H1 (cell line): Measurements from ENCODE around the gene MEIS2. TPM values are rescaled to one million over a fixed set of nuclear protein-coding genes. Genes with fewer than 3 reads are reported as not detected.

Source experiments
- CTCF ChIA-PET: fragments of 300-600 bp; sonication (Branson Sonifier 250); formaldehyde crosslinking; loops from one replicate; lab custom pipeline; 2021; ENCODE audit not compliant: partially characterized antibody; lab: Charles Lee
- POLR2A ChIA-PET: fragments of 300-600 bp; sonication (Branson Sonifier 250); formaldehyde crosslinking; loops from one replicate; lab custom pipeline; 2021; ENCODE audit warnings: inconsistent platforms; ENCODE audit not compliant: partially characterized antibody; lab: Charles Lee
- DNase-seq, 2 experiments: peaks; one replicate each; pipeline versions ENCODE4 v3.0.0 to v3.0.0-alpha.2; 2010 to 2022; ENCODE audit warnings: low spot score in 2 of 2, low read depth in 1 of 2, mixed read lengths in 1 of 2
- FAIRE-seq: peaks from 2 replicates; lab custom pipeline; 2011; peaks lifted over from hg19 to GRCh38; lab: Jason Lieb, UNC
- H2AFZ ChIP-seq: 2 replicates; pipeline ENCODE4 v1.8.1; 2012; ENCODE audit warnings: low read length, inconsistent platforms
- H2AK5ac ChIP-seq: 2 replicates; pipeline ENCODE4 v1.6.1; 2013; ENCODE audit warnings: low read depth, low read length
- H2BK120ac ChIP-seq: replicated peaks from 2 replicates; pipeline ENCODE3; 2013; ENCODE audit warnings: low read depth, low read length, inconsistent platforms
- H2BK12ac ChIP-seq: 2 replicates; pipeline ENCODE4 v1.6.1; 2013; ENCODE audit warnings: low read depth, low read length
- H2BK15ac ChIP-seq: 2 replicates; pipeline ENCODE4 v1.6.1; 2013; ENCODE audit warnings: low read length
- H2BK20ac ChIP-seq: 2 replicates; pipeline ENCODE4 v1.6.1; 2013; ENCODE audit warnings: low read length
- H2BK5ac ChIP-seq: 2 replicates; pipeline ENCODE4 v1.6.1; 2013; ENCODE audit warnings: low read depth, low read length
- H3K14ac ChIP-seq: 2 replicates; pipeline ENCODE4 v1.6.1; 2013; ENCODE audit warnings: inconsistent platforms; ENCODE audit not compliant: insufficient read length
- H3K18ac ChIP-seq: 2 replicates; pipeline ENCODE4 v1.6.1; 2013; ENCODE audit warnings: low read length; ENCODE audit errors: extremely low read depth
- H3K23ac ChIP-seq: 2 replicates; pipeline ENCODE4 v1.6.1; 2013; ENCODE audit warnings: inconsistent platforms; ENCODE audit not compliant: insufficient read length
- H3K23me2 ChIP-seq: 2 replicates; pipeline ENCODE4 v1.6.1; 2013; ENCODE audit warnings: low read depth, low read length
- H3K27ac ChIP-seq: 2 replicates; pipeline ENCODE4 v1.6.1; 2011; ENCODE audit warnings: low read depth, low read length, inconsistent platforms
- H3K27me3 ChIP-seq, 4 experiments: replicated peaks in 1 of 4; 1 replicate in 1 of 4; 2 replicates in 3 of 4; pipeline versions ENCODE4 v1.6.1 to v1.8.1; 2011 to 2013; ENCODE audit warnings: low read length in 3 of 4, mild to moderate bottlenecking in 3 of 4, inconsistent platforms in 2 of 4, mixed read lengths in 2 of 4, moderate library complexity in 1 of 4; ENCODE audit not compliant: control insufficient read depth in 3 of 4, insufficient read depth in 3 of 4; ENCODE audit errors: extremely low read depth in 1 of 4
- H3K36me3 ChIP-seq, 4 experiments: 2 replicates each; pipeline versions ENCODE4 v1.6.1 to v1.8.1; 2011 to 2013; ENCODE audit warnings: mild to moderate bottlenecking in 4 of 4, low read length in 3 of 4, moderate library complexity in 2 of 4, control low read depth in 1 of 4, inconsistent platforms in 1 of 4; ENCODE audit not compliant: insufficient read depth in 4 of 4, control insufficient read depth in 2 of 4
- H3K4ac ChIP-seq: replicated peaks from 2 replicates; pipeline ENCODE3; 2013; ENCODE audit warnings: low read length, low read depth, mixed read lengths, inconsistent platforms; ENCODE audit not compliant: insufficient read length
- H3K4me1 ChIP-seq, 4 experiments: replicated peaks in 1 of 4; 1 replicate in 1 of 4; 2 replicates in 3 of 4; pipeline versions ENCODE4 v1.6.1 to v1.8.1; 2011 to 2013; ENCODE audit warnings: low read length in 3 of 4, inconsistent platforms in 2 of 4, mixed read lengths in 1 of 4; ENCODE audit not compliant: insufficient read depth in 4 of 4, control insufficient read depth in 3 of 4
- H3K4me2 ChIP-seq, 2 experiments: 2 replicates each; pipeline versions ENCODE4 v1.6.1 to v1.8.1; 2011 to 2013; ENCODE audit warnings: low read depth in 2 of 2, low read length in 2 of 2, control low read depth in 1 of 2, inconsistent platforms in 1 of 2, mild to moderate bottlenecking in 1 of 2; ENCODE audit not compliant: insufficient read depth in 1 of 2
- H3K4me3 ChIP-seq, 4 experiments: fragments of 200-600, 300-600 bp in 1 of 4; sonication (generic), shearing (Covaris generic), sonication (Bioruptor Twin) in 1 of 4; 2 replicates each; pipeline versions ENCODE4 v1.5.1 to v1.8.1; 2011 to 2016; ENCODE audit warnings: low read length in 4 of 4, low read depth in 3 of 4, control low read depth in 2 of 4, inconsistent platforms in 2 of 4, mild to moderate bottlenecking in 2 of 4, mixed read lengths in 1 of 4, moderate library complexity in 1 of 4; ENCODE audit not compliant: insufficient read depth in 2 of 4; ENCODE audit errors: extremely low read depth in 1 of 4
- H3K56ac ChIP-seq: replicated peaks from 2 replicates; pipeline ENCODE3; 2013; ENCODE audit warnings: low read depth, mild to moderate bottlenecking, mixed read lengths, low read length, inconsistent platforms; ENCODE audit not compliant: insufficient read length
- H3K79me1 ChIP-seq: 2 replicates; pipeline ENCODE4 v1.6.1; 2013; ENCODE audit warnings: low read depth, low read length, control low read depth
- H3K79me2 ChIP-seq, 2 experiments: 2 replicates each; pipeline versions ENCODE4 v1.6.1 to v1.8.1; 2012 to 2013; ENCODE audit warnings: low read length in 2 of 2, mild to moderate bottlenecking in 2 of 2, inconsistent platforms in 1 of 2; ENCODE audit not compliant: insufficient read depth in 2 of 2, control insufficient read depth in 1 of 2
- H3K9ac ChIP-seq, 4 experiments: replicated peaks in 1 of 4; 1 replicate in 1 of 4; 2 replicates in 3 of 4; pipeline versions ENCODE4 v1.6.1 to v1.8.1; 2011 to 2013; ENCODE audit warnings: low read depth in 3 of 4, low read length in 3 of 4, control low read depth in 2 of 4, mild to moderate bottlenecking in 2 of 4, moderate library complexity in 2 of 4, inconsistent platforms in 1 of 4; ENCODE audit errors: extremely low read depth in 1 of 4
- H3K9me3 ChIP-seq, 2 experiments: 2 replicates each; pipeline versions ENCODE4 v1.6.1 to v1.8.1; 2012 to 2013; ENCODE audit warnings: mild to moderate bottlenecking in 2 of 2, moderate library complexity in 2 of 2, control low read depth in 1 of 2, inconsistent platforms in 1 of 2, low read depth in 1 of 2, low read length in 1 of 2, mixed read lengths in 1 of 2; ENCODE audit not compliant: insufficient read depth in 2 of 2
- H4K20me1 ChIP-seq, 2 experiments: replicated peaks in 1 of 2; 2 replicates each; pipeline versions ENCODE3 to v1.8.1; 2011 to 2013; ENCODE audit warnings: inconsistent platforms in 2 of 2, low read length in 2 of 2, mild to moderate bottlenecking in 1 of 2; ENCODE audit not compliant: insufficient read depth in 2 of 2, control insufficient read depth in 1 of 2
- H4K5ac ChIP-seq: 2 replicates; pipeline ENCODE4 v1.6.1; 2013; ENCODE audit warnings: low read length, low read depth, mixed read lengths, inconsistent platforms; ENCODE audit not compliant: insufficient read length
- H4K8ac ChIP-seq: 2 replicates; pipeline ENCODE4 v1.8.0; 2013; ENCODE audit warnings: mild to moderate bottlenecking, moderate library complexity, low read length, inconsistent platforms; ENCODE audit not compliant: insufficient read depth; ENCODE audit errors: extremely low read depth
- H4K91ac ChIP-seq: replicated peaks from 2 replicates; pipeline ENCODE3; 2013; ENCODE audit warnings: low read length, mixed read lengths, inconsistent platforms; ENCODE audit not compliant: insufficient read length
- ATF2 ChIP-seq: IDR thresholded peaks from 2 replicates; pipeline ENCODE4 v1.6.1; 2012; ENCODE audit warnings: low read length, inconsistent platforms
- BCL11A ChIP-seq, 2 experiments: IDR thresholded peaks; one replicate each; pipeline ENCODE4 v1.6.1; 2011; ENCODE audit warnings: low read depth in 2 of 2, low read length in 2 of 2, mild to moderate bottlenecking in 2 of 2
- CBX8 ChIP-seq: fragments of 300-800, 300-1000 bp; sonication (generic); IDR thresholded peaks from 2 replicates; pipeline ENCODE4 v1.7.1; 2016; ENCODE audit warnings: low read depth, low read length, borderline replicate concordance
- CHD2 ChIP-seq: IDR thresholded peaks from 2 replicates; pipeline ENCODE4 v1.6.1; 2012; ENCODE audit warnings: low read length, improper control_type of control experiment
- EGR1 ChIP-seq: IDR thresholded peaks from 2 replicates; pipeline ENCODE4 v1.6.1; 2011; ENCODE audit warnings: low read depth, low read length, borderline replicate concordance
- HDAC6 ChIP-seq: IDR thresholded peaks from one replicate; pipeline ENCODE4 v1.7.1; 2012; ENCODE audit warnings: low read depth, mild to moderate bottlenecking, inconsistent platforms, low read length, moderate library complexity
- JUN ChIP-seq: IDR thresholded peaks from 2 replicates; pipeline ENCODE4 v1.6.1; 2011; ENCODE audit warnings: low read depth, mild to moderate bottlenecking, improper control_type of control experiment, low read length
- JUND ChIP-seq: IDR thresholded peaks from 2 replicates; pipeline ENCODE4 v1.6.1; 2011; ENCODE audit warnings: mild to moderate bottlenecking, improper control_type of control experiment, low read length
- KDM4A ChIP-seq: IDR thresholded peaks from one replicate; pipeline ENCODE4 v1.7.1; 2012; ENCODE audit warnings: low read depth, mild to moderate bottlenecking, moderate library complexity, low read length, inconsistent platforms; ENCODE audit not compliant: severe bottlenecking
- KDM5A ChIP-seq: fragments of 200-600 bp; IDR thresholded peaks from 2 replicates; pipeline ENCODE4 v1.7.1; 2012; ENCODE audit warnings: mild to moderate bottlenecking, low read length, inconsistent platforms, mixed read lengths
- RNF2 ChIP-seq: fragments of 200-900, 300-1000 bp; sonication (generic); IDR thresholded peaks from 2 replicates; pipeline ENCODE4 v1.7.1; 2016; ENCODE audit warnings: borderline replicate concordance, low read depth, mild to moderate bottlenecking, antibody characterized with exemption, low read length; ENCODE audit not compliant: poor library complexity, severe bottlenecking; ENCODE audit errors: missing control alignments
- SIX5 ChIP-seq: IDR thresholded peaks from 2 replicates; pipeline ENCODE4 v1.6.1; 2011; ENCODE audit warnings: mild to moderate bottlenecking, low read depth, low read length
- WGBS, 2 experiments: shearing (Covaris generic) in 1 of 2; methylation state at CpG; one replicate each; pipeline versions ENCODE4 v1.1.6 to v1.1.7; 2013 to 2015; ENCODE audit warnings: low lambda C conversion rate in 2 of 2, mixed read lengths in 2 of 2, inconsistent platforms in 1 of 2, low coverage in 1 of 2, missing lambda C conversion rate in 1 of 2; ENCODE audit not compliant: insufficient replicate concordance in 2 of 2, insufficient coverage in 1 of 2, insufficient read length in 1 of 2; ENCODE audit errors: extremely low coverage in 1 of 2, missing lambda C conversion rate in 1 of 2; 5-methylcytosine and 5-hydroxymethylcytosine counted together
- polyA plus RNA-seq, 7 experiments: library from polyadenylated mRNA; depleted of rRNA in 3 of 7; stranded (reverse) in 5 of 7; unstranded in 2 of 7; fragments of >200 nt in 5 of 7; fragments of 200-250 nt in 2 of 7; gene quantifications; 1 replicate in 5 of 7; 2 replicates in 1 of 7; 4 replicates in 1 of 7; pipeline versions ENCODE4 v1.2.1 to v1.2.3, GENCODE V29; 2011 to 2013; ENCODE audit warnings: missing spikeins in 2 of 7, mixed read lengths in 2 of 7
- total RNA-seq: library from RNA; stranded (reverse); fragmentation: NEBNext Ultra II Directional; extraction: Animal tissue kit (Norgen Biotek cat#: 25700); gene quantifications from 2 replicates; pipeline ENCODE4 v1.2.1, GENCODE V29; 2021

The MEIS2 gene
- total and polyA plus RNA-seq, 2 of the 8 experiments (the other 6 are each of a cell fraction or from before 2014, with no cell fraction given), result 0.22 to 1.2 TPM

- Histone ChIP-seq H3K4me2 (no peak overlapping the region), H3K27me3 (peaks cover 6 to 32% (median 22%) of the 10 kb centered on the region in 4 experiments), H2AK5ac (no peak overlapping the region), H3K9ac (no peak overlapping the region), H3K9me3 (no peaks in the 10 kb centered on the region; a peak in 1 of 4 replicates), H4K5ac (no peak overlapping the region), H3K23me2 (peaks cover 5% of the 10 kb centered on the region; the same call in 1 of the 2 replicates), H3K79me1 (no peaks in the 10 kb centered on the region), H3K56ac (no peak overlapping the region), H3K18ac (no peak overlapping the region), H2BK20ac (no peak overlapping the region), H2BK12ac (no peak overlapping the region), H3K79me2 (no peaks in the 10 kb centered on the region), H3K27ac (no peak overlapping the region), H3K4me1 (peaks cover 2 to 10% (median 8%) of the 10 kb centered on the region in 4 experiments), H3K36me3 (no peaks in the 10 kb centered on the region), H3K4ac (no peak overlapping the region), H3K4me3 (no peak overlapping the region), H2AFZ (no peak overlapping the region), H3K14ac (no peak overlapping the region), H2BK120ac (no peak overlapping the region), H2BK5ac (no peak overlapping the region), H4K91ac (no peak overlapping the region), H3K23ac (no peak overlapping the region), H2BK15ac (no peak overlapping the region), H4K8ac (no peak overlapping the region), H4K20me1 (peaks cover 0 to 3% of the 10 kb centered on the region in 2 experiments)
- CTCF ChIA-PET, result interaction anchor here (0.7 to 1.4 kb wide), 3 partner anchors 10 to 50 kb away, joined by 3 to 8 read pairs (median 3); no protein-coding TSS in a partner anchor
- FAIRE-seq, result peak; percentile 28
- 92% methylated on average over 1 of the region's 1 CpG; no CpG with 5 or more reads in 1 of the 2 experiments for WGBS, 2 experiments
- DNase-seq, result no peak
- POLR2A ChIA-PET, result no interaction called here
- TF ChIP-seq JUN (no peak), JUND (no peak), KDM4A (no peak), SIX5 (no peak), EGR1 (no peak), HDAC6 (no peak), CHD2 (no peak), BCL11A (IDR thresholded peaks at IDR 0.05; ENCODE audit: low read depth in 2 of 2, low read length in 2 of 2) (no peak), ATF2 (no peak), CBX8 (no peak), RNF2 (no peak), KDM5A (no peak)
These were observed 207.1 kb downstream of the MEIS2 start for GRCh38 chr15:36893276-36893675.
